COR-L47 (cell line): ENCODE data around the gene AMOTL2.

Source experiments
- DNase-seq: peaks from one replicate; lab custom pipeline; 2025; lab: John Stamatoyannopoulos, UW

Gene AMOTL2

GRCh38 chr3:134353171-134353825, 20.9 kb downstream of the AMOTL2 start:
- no peak for DNase-seq

- no peak for DNase-seq
Observed at GRCh38 chr3:134352031-134352671, 22.1 kb downstream of the AMOTL2 start.

- no peak for DNase-seq
Observed at GRCh38 chr3:134351427-134351826, 22.8 kb downstream of the AMOTL2 start.

- DNase-seq, result no peak
Observed at GRCh38 chr3:134350861-134351311, 23.4 kb downstream of the AMOTL2 start.

GRCh38 chr3:134350266-134350665, 24.0 kb downstream of the AMOTL2 start:
- no peak for DNase-seq

GRCh38 chr3:134348524-134348923, 25.7 kb downstream of the AMOTL2 start:
- DNase-seq, result no peak

- no peak for DNase-seq
Observed at GRCh38 chr3:134347551-134347950, 26.7 kb downstream of the AMOTL2 start.

GRCh38 chr3:134346744-134347143, 27.5 kb downstream of the AMOTL2 start:
- DNase-seq, result no peak

GRCh38 chr3:134345202-134345601, 29.0 kb downstream of the AMOTL2 start:
- DNase-seq, result no peak

- DNase-seq, result no peak
Observed at GRCh38 chr3:134344560-134344959, 29.7 kb downstream of the AMOTL2 start.

GRCh38 chr3:134342259-134342658, 32.0 kb downstream of the AMOTL2 start:
- no peak for DNase-seq

- DNase-seq, result no peak
Observed at GRCh38 chr3:134341389-134341788, 32.9 kb downstream of the AMOTL2 start.

- DNase-seq, result no peak
Observed at GRCh38 chr3:134340982-134341365, 33.3 kb downstream of the AMOTL2 start.

GRCh38 chr3:134340362-134340981, 33.8 kb downstream of the AMOTL2 start:
- DNase-seq, result no peak

- no peak for DNase-seq
Observed at GRCh38 chr3:134339913-134340312, 34.3 kb downstream of the AMOTL2 start.

- no peak for DNase-seq
Observed at GRCh38 chr3:134339331-134339730, 34.9 kb downstream of the AMOTL2 start.

- no peak for DNase-seq
Observed at GRCh38 chr3:134338516-134339261, 35.6 kb downstream of the AMOTL2 start.

- DNase-seq, result no peak
Observed at GRCh38 chr3:134338201-134338512, 36.1 kb downstream of the AMOTL2 start.

GRCh38 chr3:134337511-134338200, 36.6 kb downstream of the AMOTL2 start:
- no peak for DNase-seq

- DNase-seq, result no peak
Observed at GRCh38 chr3:134337071-134337482, 37.2 kb downstream of the AMOTL2 start.

- no peak for DNase-seq
Observed at GRCh38 chr3:134336587-134336986, 37.7 kb downstream of the AMOTL2 start.

- no peak for DNase-seq
Observed at GRCh38 chr3:134334901-134335280, 39.4 kb downstream of the AMOTL2 start.
